Left renal cortex interstitium (tissue), 4 donors: ENCODE measurements around the gene KCNT2. TPM values are rescaled to one million over a fixed set of nuclear protein-coding genes. Genes with fewer than 3 reads are reported as not detected.

Source experiments
- DNase-seq, 4 donors: peaks; one replicate each; pipeline ENCODE4 v3.0.0-alpha.2; 2013; ENCODE audit warnings: low read depth in 4 of 4, low spot score in 2 of 4, missing footprints in 1 of 4
- polyA plus RNA-seq, 4 donors: library from polyadenylated mRNA; unstranded; fragments of 120-200 nt; gene quantifications; one replicate each; pipeline ENCODE4 v1.2.1, GENCODE V29; 2013; ENCODE audit not compliant: insufficient read length in 4 of 4

Gene KCNT2
- polyA plus RNA-seq, 4 donors: 9.4 to 13.2 (median 10.0) TPM

- no peak for DNase-seq
Measured at GRCh38 chr1:196593955-196594354, 14.3 kb downstream of the KCNT2 start.

DNA sequence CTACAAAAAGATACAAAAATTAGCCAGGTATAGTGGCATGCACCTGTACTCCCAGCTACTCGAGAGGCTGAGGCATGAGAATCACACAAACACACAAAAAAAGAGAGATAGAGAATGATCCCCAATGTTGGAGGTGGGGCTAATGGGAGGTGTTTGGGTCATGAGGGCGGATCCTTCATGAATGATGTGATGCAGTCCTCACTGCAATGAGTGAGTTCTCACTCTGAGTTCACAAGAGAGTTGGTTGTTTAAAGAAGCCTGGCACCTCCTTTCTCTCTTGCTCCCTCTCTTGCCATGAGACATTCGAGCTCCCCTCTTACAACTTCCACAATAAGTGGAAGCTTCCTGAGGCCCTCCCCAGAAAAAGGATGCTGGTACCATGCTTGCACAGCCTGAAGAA, 17.3 kb downstream of the KCNT2 start:
- DNase-seq: no peak

GRCh38 chr1:196590012-196590708, 18.1 kb downstream of the KCNT2 start:
- no peak for DNase-seq

GRCh38 chr1:196584696-196585095, 23.5 kb downstream of the KCNT2 start:
- no peak for DNase-seq

DNA sequence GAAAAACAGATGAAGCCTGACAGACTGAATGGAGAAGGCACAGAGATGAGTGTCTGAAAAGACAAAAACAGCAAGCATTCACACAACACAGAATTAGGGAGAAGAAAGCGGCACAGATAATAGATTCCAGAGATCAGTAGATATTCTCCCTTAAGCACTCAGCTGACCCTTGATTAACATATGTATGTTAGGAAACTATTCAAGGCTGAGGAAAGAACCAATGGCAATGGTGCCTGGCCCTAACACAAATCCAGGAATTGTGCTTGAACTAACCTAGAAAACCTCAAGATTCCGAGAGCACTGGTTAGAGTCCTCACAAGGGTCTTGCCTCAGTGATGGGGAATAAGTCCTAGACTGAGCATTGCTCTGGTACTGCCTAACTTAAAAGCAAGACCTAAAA, 30.9 kb downstream of the KCNT2 start:
- no peak for DNase-seq

GRCh38 chr1:196573226-196573625, 35.0 kb downstream of the KCNT2 start:
- DNase-seq: no peak

DNA sequence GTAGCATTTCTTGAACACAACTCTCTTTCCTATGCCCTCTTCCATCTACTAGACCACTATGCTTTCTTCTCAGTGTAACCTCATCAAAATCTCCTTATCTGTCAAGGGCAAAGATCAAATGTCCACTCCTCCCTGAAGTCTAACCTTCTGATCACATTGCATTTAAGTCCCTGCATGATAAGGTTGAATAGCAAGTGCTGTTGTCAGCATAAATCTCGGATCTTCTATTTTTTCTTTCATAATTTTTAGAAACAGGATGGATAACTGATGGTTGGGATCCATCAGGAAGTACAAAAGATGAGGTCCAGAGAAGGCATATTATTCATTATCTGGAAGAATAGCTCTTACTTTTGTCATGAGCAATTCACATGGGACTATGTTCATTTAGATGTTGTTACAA, 41.0 kb downstream of the KCNT2 start:
- DNase-seq: no peak

- no peak for DNase-seq
Measured at GRCh38 chr1:196563768-196564167, 44.5 kb downstream of the KCNT2 start.

DNA sequence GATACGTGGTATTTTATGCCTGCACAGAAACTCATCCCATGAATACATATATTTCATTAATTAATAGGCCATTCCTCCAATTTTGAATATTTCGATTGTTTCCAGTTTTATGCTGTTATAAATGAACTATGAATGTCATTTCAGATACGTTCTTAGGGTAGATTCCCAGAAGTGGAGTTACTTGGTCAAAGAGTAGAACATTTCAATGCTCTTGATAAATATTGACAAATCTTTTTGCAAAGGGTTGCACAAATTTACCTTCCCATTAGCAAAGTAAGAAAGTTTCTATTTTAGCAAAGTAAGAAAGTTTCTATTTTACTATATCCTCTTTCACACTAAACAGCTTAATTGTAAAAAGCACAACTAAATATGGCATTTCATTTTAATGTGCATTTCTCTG, 48.9 kb downstream of the KCNT2 start:
- no peak for DNase-seq

DNA sequence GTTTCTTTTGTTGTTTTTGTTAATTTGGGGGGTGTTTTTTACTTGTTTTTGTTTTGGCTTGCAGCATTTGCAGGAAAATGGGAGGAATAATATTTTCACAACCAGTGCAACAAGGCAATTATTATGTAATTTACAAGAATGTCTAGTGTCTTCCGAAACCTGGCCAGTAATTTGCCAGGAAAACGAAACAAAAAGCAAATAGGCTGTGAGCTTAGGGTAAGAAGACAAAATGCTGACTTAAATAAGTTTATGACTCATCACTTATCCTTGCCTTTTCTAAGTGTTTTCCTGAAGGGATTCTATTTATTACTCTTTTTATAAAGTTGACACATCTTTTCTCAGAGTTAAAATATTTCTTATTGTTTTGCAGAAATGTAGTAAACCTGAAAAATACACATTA, 49.8 kb downstream of the KCNT2 start:
- no peak for DNase-seq

DNA sequence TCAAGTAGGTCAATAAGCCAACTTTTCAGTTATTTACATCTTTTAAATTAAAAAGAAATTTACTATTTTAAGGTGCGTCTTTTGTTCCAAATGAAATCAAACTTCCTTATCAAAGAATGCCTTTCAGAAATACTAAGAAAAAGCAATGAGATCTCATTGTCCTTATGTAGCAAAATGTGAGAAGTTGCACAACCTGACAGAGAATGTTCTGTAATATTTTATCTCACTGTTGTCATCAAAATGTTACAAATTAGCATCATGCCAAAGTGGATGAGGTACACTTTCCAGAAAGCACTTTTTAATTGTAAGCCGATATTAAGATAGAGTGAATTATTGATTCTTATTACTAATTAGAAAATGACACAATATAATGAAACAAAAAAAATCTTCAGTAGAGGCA, 50.4 kb downstream of the KCNT2 start:
- no peak for DNase-seq

- no peak for DNase-seq
Measured at GRCh38 chr1:196550731-196551130, 57.5 kb downstream of the KCNT2 start.

- no peak for DNase-seq
Measured at GRCh38 chr1:196546272-196547111, 61.7 kb downstream of the KCNT2 start.

GRCh38 chr1:196545222-196545621, 63.0 kb downstream of the KCNT2 start:
- no peak for DNase-seq

- no peak for DNase-seq
Measured at GRCh38 chr1:196544617-196545016, 63.6 kb downstream of the KCNT2 start.

- no peak for DNase-seq
Measured at GRCh38 chr1:196543833-196544232, 64.4 kb downstream of the KCNT2 start.

- no peak for DNase-seq
Measured at GRCh38 chr1:196538473-196538872, 69.8 kb downstream of the KCNT2 start.

DNA sequence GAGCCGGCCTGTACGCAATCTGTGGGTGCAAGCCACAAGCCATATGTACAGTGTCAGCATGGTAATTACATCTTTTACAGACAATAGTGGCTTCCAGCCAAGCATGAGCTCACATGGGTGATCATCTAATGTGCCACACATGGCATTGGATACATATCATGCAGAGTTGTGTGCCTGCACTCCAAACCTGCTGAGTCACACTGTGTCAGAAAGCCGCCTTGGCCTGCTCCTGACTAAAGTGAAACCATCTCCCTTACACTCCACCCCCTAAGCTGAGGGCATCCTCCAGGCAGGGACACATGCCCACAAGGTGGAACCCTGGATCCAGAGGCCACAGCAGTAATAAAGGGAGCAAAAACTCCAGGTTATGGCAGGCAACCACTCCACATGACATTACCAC, 72.5 kb downstream of the KCNT2 start:
- DNase-seq: no peak

- no peak for DNase-seq
Measured at GRCh38 chr1:196531737-196532524, 76.3 kb downstream of the KCNT2 start.

GRCh38 chr1:196527919-196528318, 80.3 kb downstream of the KCNT2 start:
- DNase-seq: no peak
